GM12891 (cell line): ENCODE results near the gene MAST2.
"Not testable (repeated sequence)": the region's sequence is repeated elsewhere in the genome, so short reads cannot be mapped to it uniquely, and the experiment has no call there.

Source experiments
- POLR2A ChIP-seq: IDR thresholded peaks from 2 replicates; pipeline ENCODE4 v1.6.1; 2011; ENCODE audit warnings: low read depth, low read length, control low read depth
- POLR2AphosphoS5 ChIP-seq: IDR thresholded peaks from 2 replicates; pipeline ENCODE4 v1.6.1; 2011; ENCODE audit warnings: low read depth, low read length, control low read depth

DNA sequence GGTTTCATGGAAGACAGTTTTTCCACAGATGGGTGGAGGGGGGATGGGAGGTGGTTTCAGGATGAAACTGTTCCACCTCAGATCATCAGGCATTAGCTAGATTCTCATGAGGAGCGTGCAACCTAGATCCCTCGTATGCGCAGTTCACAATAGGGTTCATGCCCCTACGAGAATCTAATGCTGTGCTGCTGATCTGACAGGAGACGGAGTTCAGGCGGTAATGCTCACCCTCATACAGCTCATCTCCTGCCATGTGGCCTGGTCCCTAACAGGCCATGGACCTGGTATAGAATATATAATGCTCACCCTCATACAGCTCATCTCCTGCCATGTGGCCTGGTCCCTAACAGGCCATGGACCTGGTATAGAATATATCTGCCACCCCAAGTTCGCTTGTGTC is 33.4 kb downstream of the MAST2 start:
- TF ChIP-seq POLR2A, POLR2AphosphoS5: not testable (repeated sequence)
